Activated T-cell treated with anti-CD3 and anti-CD28 coated beads, Interleukin-2, amount 50 U/mL, for 24 hours (primary cell): ENCODE measurements around the gene GRK5.
A peak's percentile ranks its signal among the peaks of the same experiment; 100 is the strongest.
"Not testable (repeated sequence)": the region's sequence is repeated elsewhere in the genome, so short reads cannot be mapped to it uniquely, and the experiment has no call there.

ENCODE experiments used
- DNase-seq: peaks from one replicate; pipeline ENCODE4 v3.0.0-alpha.2; 2020
- H3K27ac Mint-ChIP-seq: 2 replicates; pipeline ENCODE4 v1.8.0; 2020; ENCODE audit warnings: mild to moderate bottlenecking, mixed read lengths
- H3K27me3 Mint-ChIP-seq: 2 replicates; pipeline ENCODE4 v1.8.0; 2020; ENCODE audit warnings: mixed read lengths
- H3K36me3 Mint-ChIP-seq: 2 replicates; pipeline ENCODE4 v1.8.0; 2020; ENCODE audit warnings: low read depth, mixed read lengths
- H3K4me1 Mint-ChIP-seq: 2 replicates; pipeline ENCODE4 v1.8.0; 2020; ENCODE audit warnings: low read depth, mixed read lengths
- H3K4me3 Mint-ChIP-seq: 2 replicates; pipeline ENCODE4 v1.8.0; 2020; ENCODE audit warnings: mild to moderate bottlenecking, moderate library complexity, mixed read lengths
- H3K9me3 Mint-ChIP-seq: 2 replicates; pipeline ENCODE4 v1.8.0; 2020; ENCODE audit warnings: mixed read lengths

Gene GRK5

GRCh38 chr10:119222966-119223386, 15.6 kb downstream of the GRK5 start:
- no peaks in the 10 kb centered on the region for H3K27me3 Mint-ChIP-seq
- H3K4me1 Mint-ChIP-seq, result peaks cover 42% of the 10 kb centered on the region
- no peaks in the 10 kb centered on the region for H3K9me3 Mint-ChIP-seq
- H3K4me3 Mint-ChIP-seq, result no peak overlapping the region
- no peak overlapping the region for H3K27ac Mint-ChIP-seq
- H3K36me3 Mint-ChIP-seq, result no peaks in the 10 kb centered on the region
- DNase-seq, result no peak

GRCh38 chr10:119225083-119225658, 17.8 kb downstream of the GRK5 start:
- Mint-ChIP-seq H3K27me3 (no peaks in the 10 kb centered on the region), H3K36me3 (no peaks in the 10 kb centered on the region), H3K9me3 (peaks cover under 1% of the 10 kb centered on the region), H3K27ac (no peak overlapping the region), H3K4me3 (no peak overlapping the region), H3K4me1 (peaks cover 35% of the 10 kb centered on the region)
- no peak for DNase-seq

DNA sequence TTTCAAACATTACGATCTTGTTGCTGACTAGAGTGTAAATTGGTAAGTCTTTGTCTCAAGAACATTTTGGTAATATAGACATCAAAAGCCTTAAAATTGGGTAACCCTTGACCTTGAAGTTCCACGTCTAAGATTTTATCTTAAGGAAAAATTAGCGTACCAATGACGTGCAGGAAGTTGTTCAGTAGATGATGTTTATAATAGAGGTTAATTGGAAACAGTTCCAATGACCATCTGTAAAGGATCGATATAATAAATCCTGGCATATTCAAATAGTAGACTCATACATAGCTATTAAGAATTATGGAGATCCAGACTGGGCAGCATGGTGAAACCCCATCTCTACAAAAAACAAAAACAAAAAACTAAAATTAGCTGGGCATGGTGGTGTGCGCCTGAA, 20.5 kb downstream of the GRK5 start:
- H3K9me3 Mint-ChIP-seq, result peaks cover 18% of the 10 kb centered on the region
- H3K4me1 Mint-ChIP-seq, result peaks cover 34% of the 10 kb centered on the region
- no peak overlapping the region for H3K27ac Mint-ChIP-seq
- H3K4me3 Mint-ChIP-seq, result no peak overlapping the region
- H3K36me3 Mint-ChIP-seq, result peaks cover 17% of the 10 kb centered on the region
- DNase-seq, result no peak
- H3K27me3 Mint-ChIP-seq, result no peaks in the 10 kb centered on the region

DNA sequence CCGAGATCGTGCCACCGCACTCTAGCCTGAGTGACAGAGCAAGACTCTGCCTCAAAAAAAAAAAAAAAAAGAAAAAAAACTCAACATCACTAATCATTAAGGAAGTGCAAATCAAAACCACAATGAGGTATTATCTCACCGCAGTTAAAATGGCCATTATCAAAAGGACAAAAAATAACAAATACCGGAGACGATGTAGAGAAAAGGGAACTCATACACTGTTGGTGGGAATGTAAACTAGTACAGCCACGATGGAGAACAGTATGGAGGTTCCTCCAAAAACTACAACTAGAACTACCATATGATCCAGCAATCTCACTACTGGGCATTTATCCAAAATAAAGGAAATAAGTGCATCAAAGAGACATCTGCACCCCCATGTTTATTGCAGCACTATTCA, 24.3 kb downstream of the GRK5 start:
- Mint-ChIP-seq H3K4me1 (peaks cover 52% of the 10 kb centered on the region), H3K36me3 (peaks cover 20% of the 10 kb centered on the region), H3K27me3 (no peaks in the 10 kb centered on the region), H3K9me3 (peaks cover 21% of the 10 kb centered on the region), H3K4me3 (no peak overlapping the region), H3K27ac (no peak overlapping the region)
- DNase-seq, result no peak

- Mint-ChIP-seq H3K36me3 (peaks cover 20% of the 10 kb centered on the region), H3K9me3 (peaks cover 21% of the 10 kb centered on the region), H3K27ac (peak overlapping the region; percentile 3), H3K4me1 (peaks cover 60% of the 10 kb centered on the region)
- not testable (repeated sequence) for H3K4me3 Mint-ChIP-seq, DNase-seq, H3K27me3 Mint-ChIP-seq
These were observed 25.1 kb downstream of the GRK5 start for GRCh38 chr10:119232439-119232838.

DNA sequence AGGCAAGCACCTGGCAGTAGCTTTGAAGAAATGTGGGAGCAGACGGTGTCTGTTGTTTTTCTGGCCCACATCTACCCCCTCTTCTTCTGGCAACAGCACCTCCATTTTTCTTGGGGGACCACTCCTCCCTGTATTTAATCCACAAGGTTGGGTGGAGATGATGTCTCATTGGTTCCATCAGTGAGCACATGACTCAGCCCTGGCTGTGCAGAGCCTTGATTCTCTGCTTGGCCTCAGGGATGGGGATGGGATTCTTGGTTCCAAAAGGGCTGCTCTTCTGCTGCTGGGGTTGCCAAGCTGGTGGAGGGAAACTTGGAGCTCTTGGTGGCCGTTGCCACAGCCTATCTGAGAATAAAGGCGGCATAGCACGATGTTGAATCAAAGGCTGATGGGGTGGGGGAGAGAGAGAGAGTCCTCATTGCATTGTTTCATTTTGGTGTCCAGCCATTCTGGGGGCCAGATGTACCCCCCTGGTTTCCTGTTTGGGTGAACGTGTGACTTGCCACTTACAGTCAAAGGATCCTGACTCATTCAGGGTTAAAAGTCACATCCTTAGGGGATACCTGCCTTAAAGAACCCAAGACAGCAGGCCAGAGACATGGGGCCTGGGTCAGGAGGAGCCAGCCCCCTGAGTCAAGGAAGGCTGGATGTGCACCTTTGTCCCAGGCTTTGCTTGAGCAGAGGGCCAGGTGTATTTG, 25.9 kb downstream of the GRK5 start:
- H3K27me3 Mint-ChIP-seq, result no peaks in the 10 kb centered on the region
- peaks cover 69% of the 10 kb centered on the region for H3K4me1 Mint-ChIP-seq
- H3K9me3 Mint-ChIP-seq, result peaks cover 21% of the 10 kb centered on the region
- H3K36me3 Mint-ChIP-seq, result peaks cover 20% of the 10 kb centered on the region
- DNase-seq, result no peak
- peak overlapping the region; percentile 69 for H3K27ac Mint-ChIP-seq
- peak overlapping the region; percentile 8 for H3K4me3 Mint-ChIP-seq

DNA sequence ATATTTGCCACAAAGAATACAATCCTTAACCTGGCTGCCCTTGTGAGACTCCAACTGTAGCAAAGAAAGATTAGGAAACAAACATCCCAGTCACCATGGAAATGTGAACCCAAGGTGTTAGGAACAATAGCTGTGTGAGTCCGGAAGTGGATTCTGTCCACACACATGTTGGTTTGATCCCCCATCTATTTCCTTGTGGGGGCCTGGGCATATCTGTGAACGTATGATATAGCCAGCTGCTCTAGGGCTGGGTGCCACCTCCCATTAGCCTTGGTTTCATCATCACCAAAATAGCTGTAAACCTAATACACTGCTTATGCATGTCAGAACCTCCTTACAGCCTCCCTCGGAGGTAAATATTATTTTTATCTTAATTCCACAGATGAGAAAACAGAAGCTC, 26.4 kb downstream of the GRK5 start:
- Mint-ChIP-seq H3K4me3 (no peak overlapping the region), H3K27ac (peak overlapping the region; percentile 69), H3K36me3 (peaks cover 20% of the 10 kb centered on the region), H3K27me3 (no peaks in the 10 kb centered on the region), H3K9me3 (peaks cover 21% of the 10 kb centered on the region), H3K4me1 (peaks cover 73% of the 10 kb centered on the region)
- no peak for DNase-seq

- H3K9me3 Mint-ChIP-seq, result peaks cover 19% of the 10 kb centered on the region
- no peak for DNase-seq
- H3K36me3 Mint-ChIP-seq, result peaks cover 20% of the 10 kb centered on the region
- no peak overlapping the region for H3K4me3 Mint-ChIP-seq
- peak overlapping the region; percentile 87 for H3K27ac Mint-ChIP-seq
- H3K4me1 Mint-ChIP-seq, result peaks cover 66% of the 10 kb centered on the region
- H3K27me3 Mint-ChIP-seq, result no peaks in the 10 kb centered on the region
These were observed 28.0 kb downstream of the GRK5 start for GRCh38 chr10:119235356-119235755.

DNA sequence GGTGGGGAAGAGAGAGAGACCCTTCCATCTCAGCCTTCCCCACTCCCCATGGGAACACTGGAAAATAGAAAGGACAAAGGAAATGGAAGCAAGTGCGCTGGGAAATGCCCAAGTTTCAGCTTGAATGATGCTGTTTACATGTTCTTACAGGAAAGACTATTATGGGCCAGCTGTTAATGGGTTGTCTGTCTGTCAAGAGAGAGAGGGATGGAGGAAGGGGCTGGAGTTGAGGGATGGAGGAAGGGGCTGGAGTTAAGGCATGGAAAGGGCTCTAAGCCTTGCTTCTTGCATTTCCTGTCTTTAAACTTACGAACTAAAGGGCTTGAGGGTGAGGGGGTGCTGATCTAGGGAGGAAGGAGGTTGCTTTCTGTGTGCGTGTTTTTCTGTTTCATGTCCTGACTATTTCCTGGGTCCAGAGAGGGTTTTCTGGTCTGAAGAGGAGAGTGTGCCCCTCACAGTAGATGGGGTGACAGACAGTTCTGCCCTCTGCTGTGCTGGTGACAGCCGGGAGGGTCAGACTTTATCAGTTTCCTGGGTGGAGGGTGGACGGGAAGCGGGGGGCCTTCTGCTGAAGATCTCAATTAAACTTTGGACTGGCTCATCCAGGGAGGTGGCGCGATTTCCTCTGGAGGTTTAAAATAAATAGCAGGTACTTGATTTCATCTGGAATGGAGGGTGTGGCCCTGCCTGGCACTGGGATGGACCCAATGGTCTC, 30.5 kb downstream of the GRK5 start:
- no peak for DNase-seq
- Mint-ChIP-seq H3K36me3 (peaks cover 3% of the 10 kb centered on the region), H3K27me3 (no peaks in the 10 kb centered on the region), H3K27ac (peak overlapping the region; percentile 81), H3K9me3 (peaks cover 3% of the 10 kb centered on the region), H3K4me1 (peaks cover 65% of the 10 kb centered on the region), H3K4me3 (no peak overlapping the region)

GRCh38 chr10:119238577-119238976, 31.2 kb downstream of the GRK5 start:
- H3K4me3 Mint-ChIP-seq, result no peak overlapping the region
- H3K4me1 Mint-ChIP-seq, result peaks cover 60% of the 10 kb centered on the region
- no peaks in the 10 kb centered on the region for H3K27me3 Mint-ChIP-seq
- H3K27ac Mint-ChIP-seq, result no peak overlapping the region
- no peak for DNase-seq
- no peaks in the 10 kb centered on the region for H3K36me3 Mint-ChIP-seq
- H3K9me3 Mint-ChIP-seq, result no peaks in the 10 kb centered on the region

DNA sequence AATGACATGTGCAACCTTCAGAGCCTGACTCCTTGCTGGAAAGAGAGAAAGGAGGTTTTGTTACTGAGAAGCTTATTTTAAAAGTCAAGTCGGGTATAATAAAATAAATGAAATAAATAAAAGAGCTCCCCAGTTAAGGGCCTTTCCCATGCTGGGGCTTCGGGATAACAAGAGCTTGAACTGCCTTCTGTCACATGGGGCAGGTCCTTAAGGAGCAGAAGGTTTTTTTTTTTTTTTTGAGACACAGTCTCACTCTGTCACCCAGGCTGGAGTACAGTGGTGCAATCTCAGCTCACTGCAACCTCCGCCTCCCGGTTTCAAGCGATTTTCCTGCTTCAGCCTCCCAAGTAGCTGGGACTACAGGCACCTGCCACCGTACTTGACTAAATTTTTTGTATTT, 31.6 kb downstream of the GRK5 start:
- DNase-seq, H3K27ac Mint-ChIP-seq, H3K9me3 Mint-ChIP-seq, H3K36me3 Mint-ChIP-seq, H3K27me3 Mint-ChIP-seq, H3K4me3 Mint-ChIP-seq: not testable (repeated sequence)
- H3K4me1 Mint-ChIP-seq, result peaks cover 62% of the 10 kb centered on the region

DNA sequence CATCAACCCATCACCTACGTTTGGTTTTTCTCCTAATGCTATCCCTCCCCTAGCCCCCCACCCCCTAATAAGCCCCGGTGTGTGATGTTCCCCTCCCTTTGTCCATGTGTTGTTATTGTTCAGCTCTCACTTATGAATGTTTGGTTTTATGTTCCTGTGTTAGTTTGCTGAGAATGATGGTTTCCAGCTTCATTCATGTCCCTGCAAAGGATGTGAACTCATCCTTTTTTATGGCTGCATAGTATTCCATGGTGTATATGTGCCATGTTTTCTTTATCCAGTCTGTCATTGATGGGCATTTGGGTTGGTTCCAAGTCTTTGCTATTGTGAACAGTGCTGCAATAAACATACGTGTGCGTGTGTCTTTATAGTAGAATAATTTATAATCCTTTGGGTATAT, 32.3 kb downstream of the GRK5 start:
- not testable (repeated sequence) for H3K27ac Mint-ChIP-seq, H3K36me3 Mint-ChIP-seq, H3K9me3 Mint-ChIP-seq, H3K27me3 Mint-ChIP-seq, DNase-seq, H3K4me3 Mint-ChIP-seq
- H3K4me1 Mint-ChIP-seq, result peaks cover 60% of the 10 kb centered on the region

DNA sequence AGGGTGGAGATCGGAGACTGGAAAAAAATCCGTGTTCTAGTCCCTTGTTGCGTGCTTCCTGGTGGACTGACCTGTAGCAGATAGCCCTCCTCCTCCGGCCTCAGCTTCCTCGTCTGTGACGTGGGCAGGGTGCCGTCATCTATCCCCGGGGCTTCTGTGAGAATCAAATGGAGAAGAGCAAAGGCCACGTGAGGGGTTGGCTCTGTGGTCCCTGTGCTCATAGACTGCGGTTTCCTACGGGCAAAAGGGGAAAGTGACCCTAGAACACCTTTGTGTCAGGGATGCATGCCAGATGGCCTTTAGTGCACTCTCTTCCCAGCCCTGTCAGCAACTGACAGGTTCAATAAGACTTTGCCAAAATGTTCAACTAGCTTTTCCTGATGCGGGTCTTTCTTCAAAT, 33.7 kb downstream of the GRK5 start:
- Mint-ChIP-seq H3K9me3 (no peaks in the 10 kb centered on the region), H3K27me3 (no peaks in the 10 kb centered on the region), H3K4me3 (no peak overlapping the region), H3K27ac (no peak overlapping the region), H3K4me1 (peaks cover 48% of the 10 kb centered on the region), H3K36me3 (no peaks in the 10 kb centered on the region)
- no peak for DNase-seq

- Mint-ChIP-seq H3K4me3 (no peak overlapping the region), H3K9me3 (no peaks in the 10 kb centered on the region), H3K4me1 (peaks cover 42% of the 10 kb centered on the region), H3K27ac (no peak overlapping the region), H3K36me3 (no peaks in the 10 kb centered on the region), H3K27me3 (no peaks in the 10 kb centered on the region)
- DNase-seq, result no peak
These were observed 34.8 kb downstream of the GRK5 start for GRCh38 chr10:119242186-119242585.

DNA sequence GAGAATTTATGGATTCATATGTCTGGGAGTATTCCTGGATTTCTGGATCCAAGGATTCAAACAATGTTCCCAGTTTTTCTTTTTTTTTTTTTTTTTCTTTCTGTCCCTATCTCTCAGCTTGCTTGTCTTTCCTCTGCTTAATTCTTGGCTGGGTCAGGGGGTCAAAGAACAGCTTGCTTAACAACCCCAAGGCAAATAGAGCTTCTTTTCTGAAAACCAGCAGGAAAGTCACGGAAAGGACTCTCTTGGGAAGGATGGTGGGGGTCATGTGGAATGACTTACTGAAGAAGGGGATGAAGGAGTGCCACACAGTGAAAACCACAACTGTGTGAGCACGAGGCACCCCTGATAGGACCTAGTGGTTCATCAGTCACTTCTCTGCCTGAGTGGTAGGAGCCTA, 36.1 kb downstream of the GRK5 start:
- Mint-ChIP-seq H3K36me3 (no peaks in the 10 kb centered on the region), H3K9me3 (no peaks in the 10 kb centered on the region), H3K4me1 (peaks cover 29% of the 10 kb centered on the region), H3K27me3 (no peaks in the 10 kb centered on the region), H3K4me3 (no peak overlapping the region), H3K27ac (peak overlapping the region; percentile 41)
- DNase-seq, result no peak
